HepG2 (cell line): Measurements from ENCODE around the gene TH. TPM values are rescaled to one million over a fixed set of nuclear protein-coding genes. Genes with fewer than 3 reads are reported as not detected.

Experiments
- ARNT2 ChIP-seq: sonication (generic); formaldehyde crosslinking; IDR thresholded peaks from 2 replicates; pipeline ENCODE4 v1.8.0; 2022; ENCODE audit warnings: mild to moderate bottlenecking, low read depth, missing genetic modification reagents, moderate library complexity
- CEBPG ChIP-seq: IDR thresholded peaks from 2 replicates; pipeline ENCODE4 v1.6.1; 2016
- GATAD2A ChIP-seq: IDR thresholded peaks from 2 replicates; pipeline ENCODE4 v1.6.1; 2016
- STAG1 ChIP-seq: sonication (generic); formaldehyde crosslinking; IDR thresholded peaks from 2 replicates; pipeline ENCODE4 v1.4.0; 2020; ENCODE audit warnings: missing genetic modification reagents
- ZBTB38 ChIP-seq: sonication (generic); formaldehyde crosslinking; IDR thresholded peaks from 2 replicates; pipeline ENCODE4 v1.5.1; 2020; ENCODE audit warnings: mild to moderate bottlenecking, missing genetic modification reagents
- ZNF124 ChIP-seq: sonication (generic); formaldehyde crosslinking; IDR thresholded peaks from 2 replicates; pipeline ENCODE4 v1.4.0; 2020; ENCODE audit warnings: missing genetic modification reagents
- ZNF501 ChIP-seq: sonication (generic); formaldehyde crosslinking; IDR thresholded peaks from 2 replicates; pipeline ENCODE4 v1.5.1; 2020; ENCODE audit warnings: mild to moderate bottlenecking, moderate library complexity, missing genetic modification reagents
- polyA plus RNA-seq, 8 experiments: library from polyadenylated mRNA; depleted of rRNA in 3 of 8; stranded (reverse) in 7 of 8; unstranded in 1 of 8; fragments of >200 nt; fragmentation: Illumina TruSeq in 4 of 8; extraction: Trizol in 4 of 8; gene quantifications; 2 replicates each; pipeline versions ENCODE4 v1.2.1 to v1.2.3, GENCODE V29; 2011 to 2016; ENCODE audit warnings: low read depth in 4 of 8, missing spikeins in 1 of 8, mixed read lengths in 1 of 8; ENCODE audit not compliant: insufficient read depth in 1 of 8
- total RNA-seq, 5 experiments: library from RNA; depleted of rRNA; stranded (reverse); fragments of >200 nt; fragmentation: Illumina TruSeq; extraction: Trizol; gene quantifications; 2 replicates each; pipeline ENCODE4 v1.2.3, GENCODE V29; 2016; ENCODE audit warnings: low read depth in 1 of 5
- TF ChIP-seq, protein P1 (sequence below): sonication (generic); formaldehyde crosslinking; IDR thresholded peaks from 2 replicates; pipeline ENCODE4 v1.4.0; 2020; ENCODE audit warnings: missing genetic modification reagents
- TF ChIP-seq, protein P2 (sequence below): sonication (generic); formaldehyde crosslinking; IDR thresholded peaks from 2 replicates; pipeline ENCODE4 v1.4.0; 2020; ENCODE audit warnings: missing genetic modification reagents, borderline replicate concordance
- TF ChIP-seq, protein P3 (sequence below): sonication (generic); IDR thresholded peaks from 2 replicates; pipeline ENCODE4 v1.6.1; 2016; ENCODE audit warnings: low read depth, borderline replicate concordance
- TF ChIP-seq, protein P4 (sequence below): IDR thresholded peaks from 2 replicates; pipeline ENCODE4 v1.6.1; 2016; ENCODE audit warnings: low read depth, missing genetic modification reagents, missing compliant biosample characterization
- TF ChIP-seq, protein P5 (sequence below): sonication (generic); formaldehyde crosslinking; IDR thresholded peaks from 2 replicates; pipeline ENCODE4 v1.5.0; 2020; ENCODE audit warnings: mild to moderate bottlenecking, missing genetic modification reagents, moderate library complexity

TH gene
- total and polyA plus RNA-seq, 2 of the 13 experiments (the other 11 are each of a cell fraction or from before 2014, with no cell fraction given) = 0.36 TPM; not detected in 1

DNA sequence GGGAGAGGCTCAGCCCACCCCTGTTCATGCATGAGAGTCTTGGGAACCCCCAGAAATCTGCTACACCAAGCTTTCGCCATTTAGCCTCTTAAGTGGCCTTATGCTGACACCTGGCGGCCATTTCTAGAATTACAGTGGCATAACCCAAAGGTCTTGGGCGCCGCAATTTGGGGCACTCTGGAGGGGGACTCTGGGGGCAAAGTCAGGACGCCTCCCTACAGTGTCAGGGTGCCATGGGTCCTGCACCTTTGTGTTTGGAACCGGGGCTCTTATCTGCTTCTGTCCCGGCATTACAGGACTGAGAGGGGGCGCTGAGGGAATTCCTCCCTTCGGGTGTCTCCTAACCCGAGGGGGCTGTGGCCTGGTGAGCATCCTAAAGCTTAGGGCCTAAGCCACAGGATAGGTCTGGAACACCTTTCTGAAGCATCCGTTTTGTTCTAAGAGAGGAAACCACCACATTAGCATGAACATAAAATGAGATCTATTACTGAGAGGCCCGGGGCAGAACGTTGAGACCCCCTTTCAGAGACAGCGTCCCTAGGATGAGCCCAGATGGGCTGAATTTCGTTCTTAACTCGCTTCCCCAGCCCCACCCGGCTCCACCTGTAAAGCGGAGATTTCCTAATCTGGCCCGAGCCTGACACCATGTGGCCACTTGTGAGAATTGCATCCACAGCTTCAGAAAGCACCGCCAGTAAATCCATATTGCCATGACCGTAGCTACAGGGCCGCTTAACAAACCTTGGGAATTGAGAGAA is 19.9 kb downstream of the TH start (continued):
- TF ChIP-seq, protein P1, sequence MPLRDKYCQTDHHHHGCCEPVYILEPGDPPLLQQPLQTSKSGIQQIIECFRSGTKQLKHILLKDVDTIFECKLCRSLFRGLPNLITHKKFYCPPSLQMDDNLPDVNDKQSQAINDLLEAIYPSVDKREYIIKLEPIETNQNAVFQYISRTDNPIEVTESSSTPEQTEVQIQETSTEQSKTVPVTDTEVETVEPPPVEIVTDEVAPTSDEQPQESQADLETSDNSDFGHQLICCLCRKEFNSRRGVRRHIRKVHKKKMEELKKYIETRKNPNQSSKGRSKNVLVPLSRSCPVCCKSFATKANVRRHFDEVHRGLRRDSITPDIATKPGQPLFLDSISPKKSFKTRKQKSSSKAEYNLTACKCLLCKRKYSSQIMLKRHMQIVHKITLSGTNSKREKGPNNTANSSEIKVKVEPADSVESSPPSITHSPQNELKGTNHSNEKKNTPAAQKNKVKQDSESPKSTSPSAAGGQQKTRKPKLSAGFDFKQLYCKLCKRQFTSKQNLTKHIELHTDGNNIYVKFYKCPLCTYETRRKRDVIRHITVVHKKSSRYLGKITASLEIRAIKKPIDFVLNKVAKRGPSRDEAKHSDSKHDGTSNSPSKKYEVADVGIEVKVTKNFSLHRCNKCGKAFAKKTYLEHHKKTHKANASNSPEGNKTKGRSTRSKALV (CRISPR knock-in tag) = peak; percentile 70; the same call in 1 of the 2 replicates
- TF ChIP-seq ZNF124 (CRISPR knock-in tag) (0 out of 2 replicates have a peak, but pooled peaks have one; percentile 19), STAG1 (CRISPR knock-in tag) (peak; percentile 97), ZNF501 (CRISPR knock-in tag) (peak; percentile 65; the same call in 1 of the 2 replicates), CEBPG (CRISPR knock-in tag) (peak; percentile 61; the same call in 1 of the 2 replicates), GATAD2A (CRISPR knock-in tag) (0 out of 2 replicates have a peak, but pooled peaks have one; percentile 2), ARNT2 (CRISPR knock-in tag) (0 out of 2 replicates have a peak, but pooled peaks have one; percentile 25), ZBTB38 (CRISPR knock-in tag) (0 out of 2 replicates have a peak, but pooled peaks have one; percentile 12)
- TF ChIP-seq, protein P2, sequence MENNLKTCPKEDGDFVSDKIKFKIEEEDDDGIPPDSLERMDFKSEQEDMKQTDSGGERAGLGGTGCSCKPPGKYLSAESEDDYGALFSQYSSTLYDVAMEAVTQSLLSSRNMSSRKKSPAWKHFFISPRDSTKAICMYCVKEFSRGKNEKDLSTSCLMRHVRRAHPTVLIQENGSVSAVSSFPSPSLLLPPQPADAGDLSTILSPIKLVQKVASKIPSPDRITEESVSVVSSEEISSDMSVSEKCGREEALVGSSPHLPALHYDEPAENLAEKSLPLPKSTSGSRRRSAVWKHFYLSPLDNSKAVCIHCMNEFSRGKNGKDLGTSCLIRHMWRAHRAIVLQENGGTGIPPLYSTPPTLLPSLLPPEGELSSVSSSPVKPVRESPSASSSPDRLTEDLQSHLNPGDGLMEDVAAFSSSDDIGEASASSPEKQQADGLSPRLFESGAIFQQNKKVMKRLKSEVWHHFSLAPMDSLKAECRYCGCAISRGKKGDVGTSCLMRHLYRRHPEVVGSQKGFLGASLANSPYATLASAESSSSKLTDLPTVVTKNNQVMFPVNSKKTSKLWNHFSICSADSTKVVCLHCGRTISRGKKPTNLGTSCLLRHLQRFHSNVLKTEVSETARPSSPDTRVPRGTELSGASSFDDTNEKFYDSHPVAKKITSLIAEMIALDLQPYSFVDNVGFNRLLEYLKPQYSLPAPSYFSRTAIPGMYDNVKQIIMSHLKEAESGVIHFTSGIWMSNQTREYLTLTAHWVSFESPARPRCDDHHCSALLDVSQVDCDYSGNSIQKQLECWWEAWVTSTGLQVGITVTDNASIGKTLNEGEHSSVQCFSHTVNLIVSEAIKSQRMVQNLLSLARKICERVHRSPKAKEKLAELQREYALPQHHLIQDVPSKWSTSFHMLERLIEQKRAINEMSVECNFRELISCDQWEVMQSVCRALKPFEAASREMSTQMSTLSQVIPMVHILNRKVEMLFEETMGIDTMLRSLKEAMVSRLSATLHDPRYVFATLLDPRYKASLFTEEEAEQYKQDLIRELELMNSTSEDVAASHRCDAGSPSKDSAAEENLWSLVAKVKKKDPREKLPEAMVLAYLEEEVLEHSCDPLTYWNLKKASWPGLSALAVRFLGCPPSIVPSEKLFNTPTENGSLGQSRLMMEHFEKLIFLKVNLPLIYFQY (CRISPR knock-in tag) = 0 out of 2 replicates have a peak, but pooled peaks have one; percentile 39
- TF ChIP-seq, protein P3, sequence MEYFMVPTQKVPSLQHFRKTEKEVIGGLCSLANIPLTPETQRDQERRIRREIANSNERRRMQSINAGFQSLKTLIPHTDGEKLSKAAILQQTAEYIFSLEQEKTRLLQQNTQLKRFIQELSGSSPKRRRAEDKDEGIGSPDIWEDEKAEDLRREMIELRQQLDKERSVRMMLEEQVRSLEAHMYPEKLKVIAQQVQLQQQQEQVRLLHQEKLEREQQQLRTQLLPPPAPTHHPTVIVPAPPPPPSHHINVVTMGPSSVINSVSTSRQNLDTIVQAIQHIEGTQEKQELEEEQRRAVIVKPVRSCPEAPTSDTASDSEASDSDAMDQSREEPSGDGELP = peak; percentile 49; the same call in 1 of the 2 replicates
- TF ChIP-seq, protein P4, sequence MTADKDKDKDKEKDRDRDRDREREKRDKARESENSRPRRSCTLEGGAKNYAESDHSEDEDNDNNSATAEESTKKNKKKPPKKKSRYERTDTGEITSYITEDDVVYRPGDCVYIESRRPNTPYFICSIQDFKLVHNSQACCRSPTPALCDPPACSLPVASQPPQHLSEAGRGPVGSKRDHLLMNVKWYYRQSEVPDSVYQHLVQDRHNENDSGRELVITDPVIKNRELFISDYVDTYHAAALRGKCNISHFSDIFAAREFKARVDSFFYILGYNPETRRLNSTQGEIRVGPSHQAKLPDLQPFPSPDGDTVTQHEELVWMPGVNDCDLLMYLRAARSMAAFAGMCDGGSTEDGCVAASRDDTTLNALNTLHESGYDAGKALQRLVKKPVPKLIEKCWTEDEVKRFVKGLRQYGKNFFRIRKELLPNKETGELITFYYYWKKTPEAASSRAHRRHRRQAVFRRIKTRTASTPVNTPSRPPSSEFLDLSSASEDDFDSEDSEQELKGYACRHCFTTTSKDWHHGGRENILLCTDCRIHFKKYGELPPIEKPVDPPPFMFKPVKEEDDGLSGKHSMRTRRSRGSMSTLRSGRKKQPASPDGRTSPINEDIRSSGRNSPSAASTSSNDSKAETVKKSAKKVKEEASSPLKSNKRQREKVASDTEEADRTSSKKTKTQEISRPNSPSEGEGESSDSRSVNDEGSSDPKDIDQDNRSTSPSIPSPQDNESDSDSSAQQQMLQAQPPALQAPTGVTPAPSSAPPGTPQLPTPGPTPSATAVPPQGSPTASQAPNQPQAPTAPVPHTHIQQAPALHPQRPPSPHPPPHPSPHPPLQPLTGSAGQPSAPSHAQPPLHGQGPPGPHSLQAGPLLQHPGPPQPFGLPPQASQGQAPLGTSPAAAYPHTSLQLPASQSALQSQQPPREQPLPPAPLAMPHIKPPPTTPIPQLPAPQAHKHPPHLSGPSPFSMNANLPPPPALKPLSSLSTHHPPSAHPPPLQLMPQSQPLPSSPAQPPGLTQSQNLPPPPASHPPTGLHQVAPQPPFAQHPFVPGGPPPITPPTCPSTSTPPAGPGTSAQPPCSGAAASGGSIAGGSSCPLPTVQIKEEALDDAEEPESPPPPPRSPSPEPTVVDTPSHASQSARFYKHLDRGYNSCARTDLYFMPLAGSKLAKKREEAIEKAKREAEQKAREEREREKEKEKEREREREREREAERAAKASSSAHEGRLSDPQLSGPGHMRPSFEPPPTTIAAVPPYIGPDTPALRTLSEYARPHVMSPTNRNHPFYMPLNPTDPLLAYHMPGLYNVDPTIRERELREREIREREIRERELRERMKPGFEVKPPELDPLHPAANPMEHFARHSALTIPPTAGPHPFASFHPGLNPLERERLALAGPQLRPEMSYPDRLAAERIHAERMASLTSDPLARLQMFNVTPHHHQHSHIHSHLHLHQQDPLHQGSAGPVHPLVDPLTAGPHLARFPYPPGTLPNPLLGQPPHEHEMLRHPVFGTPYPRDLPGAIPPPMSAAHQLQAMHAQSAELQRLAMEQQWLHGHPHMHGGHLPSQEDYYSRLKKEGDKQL (CRISPR knock-in tag) = no peak
- TF ChIP-seq, protein P5, sequence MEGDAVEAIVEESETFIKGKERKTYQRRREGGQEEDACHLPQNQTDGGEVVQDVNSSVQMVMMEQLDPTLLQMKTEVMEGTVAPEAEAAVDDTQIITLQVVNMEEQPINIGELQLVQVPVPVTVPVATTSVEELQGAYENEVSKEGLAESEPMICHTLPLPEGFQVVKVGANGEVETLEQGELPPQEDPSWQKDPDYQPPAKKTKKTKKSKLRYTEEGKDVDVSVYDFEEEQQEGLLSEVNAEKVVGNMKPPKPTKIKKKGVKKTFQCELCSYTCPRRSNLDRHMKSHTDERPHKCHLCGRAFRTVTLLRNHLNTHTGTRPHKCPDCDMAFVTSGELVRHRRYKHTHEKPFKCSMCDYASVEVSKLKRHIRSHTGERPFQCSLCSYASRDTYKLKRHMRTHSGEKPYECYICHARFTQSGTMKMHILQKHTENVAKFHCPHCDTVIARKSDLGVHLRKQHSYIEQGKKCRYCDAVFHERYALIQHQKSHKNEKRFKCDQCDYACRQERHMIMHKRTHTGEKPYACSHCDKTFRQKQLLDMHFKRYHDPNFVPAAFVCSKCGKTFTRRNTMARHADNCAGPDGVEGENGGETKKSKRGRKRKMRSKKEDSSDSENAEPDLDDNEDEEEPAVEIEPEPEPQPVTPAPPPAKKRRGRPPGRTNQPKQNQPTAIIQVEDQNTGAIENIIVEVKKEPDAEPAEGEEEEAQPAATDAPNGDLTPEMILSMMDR (CRISPR knock-in tag) = peak; percentile 86
